Ishikawa (cell line): ENCODE measurements around the gene MROH2B.

Experiments used
- CEBPB ChIP-seq: IDR thresholded peaks from 2 replicates; pipeline ENCODE4 v1.6.1; 2012
- CREB1 ChIP-seq: IDR thresholded peaks from 2 replicates; pipeline ENCODE4 v1.6.1; 2012; ENCODE audit warnings: low read depth
- EP300 ChIP-seq: IDR thresholded peaks from 2 replicates; pipeline ENCODE4 v1.6.1; 2012; ENCODE audit warnings: borderline replicate concordance
- FOXM1 ChIP-seq: IDR thresholded peaks from 2 replicates; pipeline ENCODE4 v1.6.1; 2012; ENCODE audit warnings: low read depth, borderline replicate concordance
- MAX ChIP-seq: IDR thresholded peaks from 2 replicates; pipeline ENCODE4 v1.6.1; 2012
- RAD21 ChIP-seq: IDR thresholded peaks from 2 replicates; pipeline ENCODE4 v1.6.1; 2012; ENCODE audit warnings: low read depth
- REST ChIP-seq: IDR thresholded peaks from 2 replicates; pipeline ENCODE4 v1.6.1; 2012; ENCODE audit warnings: low read depth, mild to moderate bottlenecking
- TAF1 ChIP-seq: IDR thresholded peaks from 2 replicates; pipeline ENCODE4 v1.6.1; 2012; ENCODE audit warnings: low read depth, mild to moderate bottlenecking
- TCF12 ChIP-seq: IDR thresholded peaks from 2 replicates; pipeline ENCODE4 v1.6.1; 2012; ENCODE audit warnings: low read depth
- TEAD4 ChIP-seq: IDR thresholded peaks from 2 replicates; pipeline ENCODE4 v1.6.1; 2012
- USF1 ChIP-seq: IDR thresholded peaks from 2 replicates; pipeline ENCODE4 v1.6.1; 2012
- YY1 ChIP-seq: IDR thresholded peaks from 2 replicates; pipeline ENCODE4 v1.6.1; 2012; ENCODE audit warnings: low read depth
- ZBTB7A ChIP-seq: IDR thresholded peaks from 2 replicates; pipeline ENCODE4 v1.6.1; 2012; ENCODE audit warnings: low read depth

GRCh38 chr5:40973364-40974004 lies 97.7 kb downstream of the MROH2B start:
- no peak for TF ChIP-seq YY1
- no peak for TF ChIP-seq RAD21
- TF ChIP-seq EP300: no peak
- TF ChIP-seq CEBPB: no peak
- no peak for TF ChIP-seq REST
- TF ChIP-seq TAF1: no peak
- no peak for TF ChIP-seq MAX
- no peak for TF ChIP-seq CREB1
- no peak for TF ChIP-seq ZBTB7A
- TF ChIP-seq FOXM1: no peak
- TF ChIP-seq USF1: no peak
- no peak for TF ChIP-seq TEAD4
- TF ChIP-seq TCF12: no peak
